GM12878 (cell line): ENCODE data around the gene SERPINH1. TPM values are rescaled to one million over a fixed set of nuclear protein-coding genes. Genes with fewer than 3 reads are reported as not detected.

Experiments used
- ATAC-seq: fragments of 200-7000 bp; cut with Tn5 transposase; 3 replicates; pipeline ENCODE4 v1.9.1; 2020; ENCODE audit warnings: mild to moderate bottlenecking, moderate library complexity
- BruUV-seq: library from RNA; stranded (reverse); fragments of 400-500 nt; replicated peaks from 2 replicates; lab custom pipeline; 2021; lab: Mats Ljungman, UMichigan
- CTCF ChIA-PET: fragments of 300-600 bp; sonication (Branson Sonifier 250); formaldehyde crosslinking; extraction: SDS; loops from one replicate; lab custom pipeline; 2021; ENCODE audit warnings: inconsistent platforms; lab: Yijun Ruan, JAX
- POLR2A ChIA-PET: fragments of 350-600 bp; formaldehyde crosslinking; extraction: SDS; loops from one replicate; lab custom pipeline; 2021; ENCODE audit warnings: inconsistent platforms; lab: Charles Lee
- RAD21 ChIA-PET: fragments of 300-600 bp; sonication (Branson Sonifier 250); formaldehyde crosslinking; loops from one replicate; lab custom pipeline; 2023; ENCODE audit warnings: antibody characterized with exemption; ENCODE audit not compliant: unreplicated experiment; lab: Charles Lee
- SMC1A ChIA-PET: fragments of 300-600 bp; sonication (Branson Sonifier 250); formaldehyde crosslinking; loops from one replicate; lab custom pipeline; 2023; ENCODE audit not compliant: unreplicated experiment, uncharacterized antibody; lab: Charles Lee
- DNase-seq: peaks from one replicate; pipeline ENCODE4 v3.0.0-alpha.2; 2011; ENCODE audit warnings: low read depth, low spot score
- FAIRE-seq: peaks from 3 replicates; lab custom pipeline; 2011; peaks lifted over from hg19 to GRCh38; lab: Jason Lieb, UNC
- H2AFZ ChIP-seq: 2 replicates; pipeline ENCODE4 v1.6.0; 2011; ENCODE audit warnings: low read depth, low read length, control low read depth; ENCODE audit not compliant: control insufficient read depth
- H3K27ac ChIP-seq: 2 replicates; pipeline ENCODE4 v1.5.1; 2011; ENCODE audit warnings: control low read depth; ENCODE audit not compliant: control insufficient read depth, insufficient read depth
- H3K27me3 ChIP-seq, 2 experiments: replicated peaks in 1 of 2; 2 replicates each; pipeline versions ENCODE4 v1.6.0 to v1.6.1; 2011; ENCODE audit warnings: low read length in 1 of 2; ENCODE audit not compliant: control insufficient read depth in 2 of 2, insufficient read depth in 2 of 2
- H3K36me3 ChIP-seq, 2 experiments: 2 replicates each; pipeline ENCODE4 v1.5.1; 2011; ENCODE audit warnings: low read length in 1 of 2; ENCODE audit not compliant: control insufficient read depth in 2 of 2, insufficient read depth in 2 of 2
- H3K4me1 ChIP-seq: 2 replicates; pipeline ENCODE4 v1.6.1; 2011; ENCODE audit warnings: mild to moderate bottlenecking, low read length, moderate library complexity, mixed read lengths; ENCODE audit not compliant: control insufficient read depth, insufficient read depth
- H3K4me2 ChIP-seq: 2 replicates; pipeline ENCODE4 v1.6.0; 2011; ENCODE audit warnings: control low read depth; ENCODE audit not compliant: control insufficient read depth, insufficient read depth
- H3K4me3 ChIP-seq: fragments of 200-600 bp; sonication (generic); 2 replicates; pipeline ENCODE4 v1.5.1; 2016
- H3K79me2 ChIP-seq: 2 replicates; pipeline ENCODE4 v1.6.0; 2011; ENCODE audit warnings: low read length; ENCODE audit not compliant: control insufficient read depth, insufficient read depth
- H3K9ac ChIP-seq: 2 replicates; pipeline ENCODE4 v1.8.0; 2011; ENCODE audit warnings: low read length, control low read depth, mixed read lengths; ENCODE audit not compliant: control insufficient read depth, insufficient read depth
- H3K9me3 ChIP-seq: replicated peaks from 3 replicates; pipeline ENCODE4 v1.5.1; 2011; ENCODE audit warnings: mild to moderate bottlenecking, low read length; ENCODE audit not compliant: control insufficient read depth, insufficient read depth
- H4K20me1 ChIP-seq: 2 replicates; pipeline ENCODE4 v1.6.0; 2011; ENCODE audit not compliant: control insufficient read depth, insufficient read depth
- ESRRA ChIP-seq: IDR thresholded peaks from 2 replicates; pipeline ENCODE4 v1.6.1; 2012; ENCODE audit warnings: mild to moderate bottlenecking, low read length, improper control_type of control experiment
- FOXK2 ChIP-seq: fragments of 450-650 bp; IDR thresholded peaks from 2 replicates; pipeline ENCODE4 v1.6.1; 2017; ENCODE audit warnings: mild to moderate bottlenecking, moderate library complexity
- IKZF2 ChIP-seq, 2 experiments: fragments of 450-650 bp; IDR thresholded peaks; 2 replicates each; pipeline ENCODE4 v1.6.1; 2017; ENCODE audit warnings: mild to moderate bottlenecking in 2 of 2, moderate library complexity in 2 of 2
- PML ChIP-seq: IDR thresholded peaks from 2 replicates; pipeline ENCODE4 v1.6.1; 2012; ENCODE audit warnings: low read length, inconsistent platforms
- POU2F2 ChIP-seq: IDR thresholded peaks from 3 replicates; pipeline ENCODE4 v1.6.1; 2011; ENCODE audit warnings: low read depth, mild to moderate bottlenecking, low read length, borderline replicate concordance
- RB1 ChIP-seq: fragments of 450-650 bp; formaldehyde crosslinking; IDR thresholded peaks from 2 replicates; pipeline ENCODE4 v1.6.1; 2017; ENCODE audit warnings: mild to moderate bottlenecking, borderline replicate concordance
- WGBS: methylation state at CpG from one replicate; pipeline ENCODE4 v1.1.6; 2016; ENCODE audit warnings: low lambda C conversion rate; ENCODE audit not compliant: insufficient replicate concordance, insufficient coverage; ENCODE audit errors: missing lambda C conversion rate; 5-methylcytosine and 5-hydroxymethylcytosine counted together
- in situ Hi-C: fragments of 300-500 bp; cut with MboI; formaldehyde crosslinking; loops from 9 replicates; pipeline ENCODE4 v1.14.3; 2018; ENCODE audit warnings: mixed read lengths
- intact Hi-C: fragments of 100-400 bp; cut with micrococcal nuclease; formaldehyde crosslinking; loops from one replicate; pipeline ENCODE4 v1.14.2; 2022; ENCODE audit not compliant: unreplicated experiment
- polyA plus RNA-seq, 11 experiments: library from polyadenylated mRNA; depleted of rRNA in 4 of 11; unstranded in 6 of 11; stranded (reverse) in 5 of 11; fragments of >200 nt; fragmentation: Nextera tagmentation in 4 of 11; fragmentation: Illumina TruSeq in 1 of 11; extraction: Ambion mirVana in 4 of 11; extraction: Trizol in 1 of 11; gene quantifications; 1 replicate in 1 of 11; 2 replicates in 10 of 11; pipeline versions ENCODE4 v1.2.1 to v1.2.3, GENCODE V29; 2011 to 2016; ENCODE audit warnings: inconsistent platforms in 2 of 11, missing spikeins in 2 of 11, low read depth in 1 of 11
- total RNA-seq, 4 experiments: library from RNA; depleted of rRNA in 3 of 4; stranded (reverse); fragments of >200 nt in 3 of 4; fragmentation: Illumina TruSeq in 1 of 4; extraction: Trizol in 1 of 4; gene quantifications; 2 replicates each; pipeline versions ENCODE4 v1.2.1 to v1.2.3, GENCODE V29; 2013 to 2021
- TF ChIP-seq, protein P1 (sequence below): fragments of 450-650 bp; IDR thresholded peaks from 2 replicates; pipeline ENCODE4 v1.6.1; 2017; ENCODE audit warnings: mild to moderate bottlenecking, moderate library complexity
- TF ChIP-seq, protein P2 (sequence below): IDR thresholded peaks from 2 replicates; pipeline ENCODE4 v1.6.1; 2011; ENCODE audit warnings: low read depth, mild to moderate bottlenecking, low read length, moderate library complexity, borderline replicate concordance; ENCODE audit errors: extremely low read depth
- TF ChIP-seq, protein P3 (sequence below): IDR thresholded peaks from 2 replicates; pipeline ENCODE4 v1.6.1; 2012; ENCODE audit warnings: low read depth, low read length, improper control_type of control experiment
- TF ChIP-seq, protein P4 (sequence below): fragments of 450-650 bp; formaldehyde crosslinking; IDR thresholded peaks from 2 replicates; pipeline ENCODE4 v1.4.0; 2022; ENCODE audit warnings: mild to moderate bottlenecking, moderate library complexity

Gene SERPINH1
- total and polyA plus RNA-seq, 10 of the 15 experiments (the other 5 are each of a cell fraction or from before 2014, with no cell fraction given): 0.34 to 19.8 (median 13.7) TPM

DNA sequence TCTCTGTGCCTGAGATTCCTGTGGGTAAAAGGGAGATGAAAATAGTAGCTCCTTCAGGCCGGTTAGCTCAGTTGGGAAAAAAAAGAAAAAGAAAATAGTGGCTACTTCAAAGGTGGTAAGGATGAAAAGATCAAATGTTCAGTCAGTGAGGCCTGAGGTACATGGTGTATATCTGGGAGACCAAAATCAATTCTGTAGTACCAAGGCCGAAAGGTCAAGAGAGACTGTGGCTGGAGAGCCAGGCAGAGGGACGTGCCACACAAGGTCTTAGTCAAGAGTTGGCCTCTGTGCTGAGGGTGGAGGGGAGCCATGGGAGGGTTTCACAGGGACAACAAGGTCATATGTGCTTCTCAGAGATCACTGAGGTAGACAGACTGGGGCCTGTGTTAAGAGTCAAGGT lies 31.5 kb upstream of the SERPINH1 start (continued):
- TF ChIP-seq, protein P1, sequence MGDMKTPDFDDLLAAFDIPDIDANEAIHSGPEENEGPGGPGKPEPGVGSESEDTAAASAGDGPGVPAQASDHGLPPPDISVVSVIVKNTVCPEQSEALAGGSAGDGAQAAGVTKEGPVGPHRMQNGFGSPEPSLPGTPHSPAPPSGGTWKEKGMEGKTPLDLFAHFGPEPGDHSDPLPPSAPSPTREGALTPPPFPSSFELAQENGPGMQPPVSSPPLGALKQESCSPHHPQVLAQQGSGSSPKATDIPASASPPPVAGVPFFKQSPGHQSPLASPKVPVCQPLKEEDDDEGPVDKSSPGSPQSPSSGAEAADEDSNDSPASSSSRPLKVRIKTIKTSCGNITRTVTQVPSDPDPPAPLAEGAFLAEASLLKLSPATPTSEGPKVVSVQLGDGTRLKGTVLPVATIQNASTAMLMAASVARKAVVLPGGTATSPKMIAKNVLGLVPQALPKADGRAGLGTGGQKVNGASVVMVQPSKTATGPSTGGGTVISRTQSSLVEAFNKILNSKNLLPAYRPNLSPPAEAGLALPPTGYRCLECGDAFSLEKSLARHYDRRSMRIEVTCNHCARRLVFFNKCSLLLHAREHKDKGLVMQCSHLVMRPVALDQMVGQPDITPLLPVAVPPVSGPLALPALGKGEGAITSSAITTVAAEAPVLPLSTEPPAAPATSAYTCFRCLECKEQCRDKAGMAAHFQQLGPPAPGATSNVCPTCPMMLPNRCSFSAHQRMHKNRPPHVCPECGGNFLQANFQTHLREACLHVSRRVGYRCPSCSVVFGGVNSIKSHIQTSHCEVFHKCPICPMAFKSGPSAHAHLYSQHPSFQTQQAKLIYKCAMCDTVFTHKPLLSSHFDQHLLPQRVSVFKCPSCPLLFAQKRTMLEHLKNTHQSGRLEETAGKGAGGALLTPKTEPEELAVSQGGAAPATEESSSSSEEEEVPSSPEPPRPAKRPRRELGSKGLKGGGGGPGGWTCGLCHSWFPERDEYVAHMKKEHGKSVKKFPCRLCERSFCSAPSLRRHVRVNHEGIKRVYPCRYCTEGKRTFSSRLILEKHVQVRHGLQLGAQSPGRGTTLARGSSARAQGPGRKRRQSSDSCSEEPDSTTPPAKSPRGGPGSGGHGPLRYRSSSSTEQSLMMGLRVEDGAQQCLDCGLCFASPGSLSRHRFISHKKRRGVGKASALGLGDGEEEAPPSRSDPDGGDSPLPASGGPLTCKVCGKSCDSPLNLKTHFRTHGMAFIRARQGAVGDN: no peak

DNA sequence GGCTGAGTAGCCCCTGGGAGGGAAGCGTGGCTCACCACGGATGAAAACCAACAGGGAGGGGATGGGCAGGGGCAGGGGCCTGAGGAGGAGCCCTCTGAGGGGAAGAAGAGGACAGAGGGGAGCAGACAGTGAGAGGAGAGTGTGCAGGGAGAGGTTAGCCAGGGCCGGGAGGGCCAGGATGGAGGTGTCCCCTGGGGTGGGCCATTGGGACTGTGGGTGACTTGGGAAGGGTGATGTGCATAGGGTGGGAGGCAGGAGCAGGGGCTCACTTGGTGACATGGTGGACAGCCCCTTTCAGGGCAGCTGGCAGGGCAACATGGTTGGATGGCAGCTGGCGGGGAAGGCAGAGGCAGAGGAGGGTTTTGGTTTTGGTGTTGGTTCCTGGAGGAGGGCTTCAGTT lies 30.7 kb upstream of the SERPINH1 start:
- ChIA-PET RAD21 (interaction anchor here (1.2 to 5.3 kb wide), 6 partner anchors 9 to 142 kb away, joined by 3 to 53 read pairs (median 8); no protein-coding TSS in a partner anchor), POLR2A (interaction anchor here (0.8 kb wide), 1 partner anchor 184 kb away, joined by 3 read pairs; no protein-coding TSS in a partner anchor), CTCF (interaction anchor here (0.8 to 15.9 kb wide), 22 partner anchors 10 to 250 kb away, joined by 3 to 288 read pairs (median 5); no protein-coding TSS in a partner anchor), SMC1A (interaction anchor here (0.6 to 7.9 kb wide), 8 partner anchors 9 to 142 kb away, joined by 3 to 114 read pairs (median 9); no protein-coding TSS in a partner anchor)
- ATAC-seq (no peak), DNase-seq (no peak), FAIRE-seq (no peak)
- no peak overlapping the region for H3K9ac ChIP-seq
- no peaks in the 10 kb centered on the region for H3K9me3 ChIP-seq
- no peak overlapping the region for H2AFZ ChIP-seq
- no peak overlapping the region for H3K4me2 ChIP-seq
- BruUV-seq: no TSS peak
- H3K79me2 ChIP-seq: no peaks in the 10 kb centered on the region
- H3K27me3 ChIP-seq: no peaks in the 10 kb centered on the region
- intact Hi-C loops: loop anchor here (5.0 kb wide), 1 partner anchor 249 kb away; no protein-coding TSS in a partner anchor
- no peak overlapping the region for H3K27ac ChIP-seq
- H3K36me3 ChIP-seq: no peaks in the 10 kb centered on the region
- H3K4me3 ChIP-seq: no peak overlapping the region
- 54% methylated on average over 4 of the region's 4 CpGs for WGBS
- in situ Hi-C loops: loop anchor here (5.0 kb wide), 1 partner anchor 84 kb away; no protein-coding TSS in a partner anchor
- H4K20me1 ChIP-seq: no peaks in the 10 kb centered on the region
- H3K4me1 ChIP-seq: peaks cover 7% of the 10 kb centered on the region
- TF ChIP-seq PML (no peak), POU2F2 (no peak), ESRRA (no peak), FOXK2 (no peak), IKZF2 (IDR thresholded peaks at IDR 0.05) (no peak), RB1 (no peak)
- TF ChIP-seq, protein P2, sequence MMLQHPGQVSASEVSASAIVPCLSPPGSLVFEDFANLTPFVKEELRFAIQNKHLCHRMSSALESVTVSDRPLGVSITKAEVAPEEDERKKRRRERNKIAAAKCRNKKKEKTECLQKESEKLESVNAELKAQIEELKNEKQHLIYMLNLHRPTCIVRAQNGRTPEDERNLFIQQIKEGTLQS: no peak
- TF ChIP-seq, protein P3, sequence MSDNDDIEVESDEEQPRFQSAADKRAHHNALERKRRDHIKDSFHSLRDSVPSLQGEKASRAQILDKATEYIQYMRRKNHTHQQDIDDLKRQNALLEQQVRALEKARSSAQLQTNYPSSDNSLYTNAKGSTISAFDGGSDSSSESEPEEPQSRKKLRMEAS: no peak
- TF ChIP-seq, protein P4, sequence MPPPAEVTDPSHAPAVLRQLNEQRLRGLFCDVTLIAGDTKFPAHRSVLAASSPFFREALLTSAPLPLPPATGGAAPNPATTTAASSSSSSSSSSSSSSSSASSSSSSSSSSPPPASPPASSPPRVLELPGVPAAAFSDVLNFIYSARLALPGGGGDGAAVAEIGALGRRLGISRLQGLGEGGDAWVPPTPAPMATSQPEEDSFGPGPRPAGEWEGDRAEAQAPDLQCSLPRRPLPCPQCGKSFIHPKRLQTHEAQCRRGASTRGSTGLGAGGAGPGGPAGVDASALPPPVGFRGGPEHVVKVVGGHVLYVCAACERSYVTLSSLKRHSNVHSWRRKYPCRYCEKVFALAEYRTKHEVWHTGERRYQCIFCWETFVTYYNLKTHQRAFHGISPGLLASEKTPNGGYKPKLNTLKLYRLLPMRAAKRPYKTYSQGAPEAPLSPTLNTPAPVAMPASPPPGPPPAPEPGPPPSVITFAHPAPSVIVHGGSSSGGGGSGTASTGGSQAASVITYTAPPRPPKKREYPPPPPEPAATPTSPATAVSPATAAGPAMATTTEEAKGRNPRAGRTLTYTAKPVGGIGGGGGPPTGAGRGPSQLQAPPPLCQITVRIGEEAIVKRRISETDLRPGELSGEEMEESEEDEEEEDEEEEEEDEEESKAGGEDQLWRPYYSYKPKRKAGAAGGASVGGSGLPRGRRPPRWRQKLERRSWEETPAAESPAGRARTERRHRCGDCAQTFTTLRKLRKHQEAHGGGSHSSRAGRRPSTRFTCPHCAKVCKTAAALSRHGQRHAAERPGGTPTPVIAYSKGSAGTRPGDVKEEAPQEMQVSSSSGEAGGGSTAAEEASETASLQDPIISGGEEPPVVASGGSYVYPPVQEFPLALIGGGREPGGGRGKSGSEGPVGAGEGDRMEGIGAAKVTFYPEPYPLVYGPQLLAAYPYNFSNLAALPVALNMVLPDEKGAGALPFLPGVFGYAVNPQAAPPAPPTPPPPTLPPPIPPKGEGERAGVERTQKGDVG: no peak
